OCI-LY1 (cell line): Measurements from ENCODE around the gene HNRNPD.

ENCODE experiments used
- CTCF ChIP-seq: fragments of 200-600 bp; sonication (generic), shearing (Covaris generic); IDR thresholded peaks from 2 replicates; pipeline ENCODE4 v1.5.1; 2017; ENCODE audit warnings: mild to moderate bottlenecking, antibody characterized with exemption, low read length, moderate library complexity, mixed read lengths
- EZH2 ChIP-seq: fragments of 200-600 bp; sonication (generic), shearing (Covaris generic); IDR thresholded peaks from 2 replicates; pipeline ENCODE4 v1.8.0; 2017; ENCODE audit warnings: borderline replicate concordance, mixed run types, mild to moderate bottlenecking, antibody characterized with exemption, low read length, moderate library complexity, mixed read lengths

GRCh38 chr4:82376109-82376508 lies 2.3 kb upstream of the HNRNPD start:
- TF ChIP-seq CTCF, result no peak
- no peak for TF ChIP-seq EZH2
